HepG2 (cell line): Measurements from ENCODE around the gene LYSMD3. TPM values are rescaled to one million over a fixed set of nuclear protein-coding genes. Genes with fewer than 3 reads are reported as not detected.

ENCODE experiments used
- HDAC2 ChIP-seq: sonication (generic); formaldehyde crosslinking; IDR thresholded peaks from 2 replicates; pipeline ENCODE4 v1.4.0; 2020; ENCODE audit warnings: missing genetic modification reagents
- MATR3 ChIP-seq: sonication (generic); formaldehyde crosslinking; IDR thresholded peaks from 2 replicates; pipeline ENCODE4 v1.4.0; 2020; ENCODE audit warnings: missing genetic modification reagents
- MTF1 ChIP-seq: sonication (generic); formaldehyde crosslinking; IDR thresholded peaks from 2 replicates; pipeline ENCODE4 v1.5.0; 2020; ENCODE audit warnings: missing genetic modification reagents
- PAXIP1 ChIP-seq: sonication (generic); formaldehyde crosslinking; conservative IDR thresholded peaks from 2 replicates; pipeline ENCODE4 v1.4.0; 2020; ENCODE audit warnings: mild to moderate bottlenecking, missing genetic modification reagents, moderate library complexity
- PHF21A ChIP-seq: sonication (generic); formaldehyde crosslinking; IDR thresholded peaks from 2 replicates; pipeline ENCODE4 v1.5.0; 2020; ENCODE audit warnings: mild to moderate bottlenecking, missing genetic modification reagents
- SMAD9 ChIP-seq: sonication (generic); formaldehyde crosslinking; IDR thresholded peaks from 2 replicates; pipeline ENCODE4 v1.5.1; 2020; ENCODE audit warnings: mild to moderate bottlenecking, missing genetic modification reagents
- XBP1 ChIP-seq: sonication (generic); formaldehyde crosslinking; IDR thresholded peaks from 2 replicates; pipeline ENCODE4 v1.5.0; 2020; ENCODE audit warnings: missing genetic modification reagents
- ZBTB1 ChIP-seq: sonication (generic); formaldehyde crosslinking; IDR thresholded peaks from 2 replicates; pipeline ENCODE4 v1.4.0; 2020; ENCODE audit warnings: missing genetic modification reagents, borderline replicate concordance
- ZFP82 ChIP-seq: sonication (generic); formaldehyde crosslinking; IDR thresholded peaks from 2 replicates; pipeline ENCODE4 v1.5.1; 2020; ENCODE audit warnings: mild to moderate bottlenecking, missing genetic modification reagents, borderline replicate concordance
- ZFY ChIP-seq: sonication (generic); formaldehyde crosslinking; IDR thresholded peaks from 2 replicates; pipeline ENCODE4 v1.4.0; 2020; ENCODE audit warnings: missing genetic modification reagents
- ZHX1 ChIP-seq: sonication (generic); formaldehyde crosslinking; IDR thresholded peaks from 2 replicates; pipeline ENCODE4 v1.8.1; 2022; ENCODE audit warnings: low read depth, mild to moderate bottlenecking, missing genetic modification reagents
- ZNF10 ChIP-seq: sonication (generic); formaldehyde crosslinking; IDR thresholded peaks from 2 replicates; pipeline ENCODE4 v1.4.0; 2020; ENCODE audit warnings: mild to moderate bottlenecking, low read depth, missing genetic modification reagents, borderline replicate concordance
- ZNF383 ChIP-seq: sonication (generic); formaldehyde crosslinking; IDR thresholded peaks from 2 replicates; pipeline ENCODE4 v1.4.0; 2020; ENCODE audit warnings: missing genetic modification reagents, mild to moderate bottlenecking, borderline replicate concordance
- ZSCAN21 ChIP-seq: sonication (generic); formaldehyde crosslinking; IDR thresholded peaks from 2 replicates; pipeline ENCODE4 v1.8.0; 2022; ENCODE audit warnings: mild to moderate bottlenecking, missing genetic modification reagents, moderate library complexity, borderline replicate concordance
- ZZZ3 ChIP-seq: sonication (generic); formaldehyde crosslinking; IDR thresholded peaks from 2 replicates; pipeline ENCODE4 v1.4.0; 2020; ENCODE audit warnings: missing genetic modification reagents, mild to moderate bottlenecking, borderline replicate concordance
- polyA plus RNA-seq, 8 experiments: library from polyadenylated mRNA; depleted of rRNA in 3 of 8; stranded (reverse) in 7 of 8; unstranded in 1 of 8; fragments of >200 nt; fragmentation: Illumina TruSeq in 4 of 8; extraction: Trizol in 4 of 8; gene quantifications; 2 replicates each; pipeline versions ENCODE4 v1.2.1 to v1.2.3, GENCODE V29; 2011 to 2016; ENCODE audit warnings: low read depth in 4 of 8, missing spikeins in 1 of 8, mixed read lengths in 1 of 8; ENCODE audit not compliant: insufficient read depth in 1 of 8
- total RNA-seq, 5 experiments: library from RNA; depleted of rRNA; stranded (reverse); fragments of >200 nt; fragmentation: Illumina TruSeq; extraction: Trizol; gene quantifications; 2 replicates each; pipeline ENCODE4 v1.2.3, GENCODE V29; 2016; ENCODE audit warnings: low read depth in 1 of 5
- TF ChIP-seq, protein P1 (sequence below): sonication (generic); formaldehyde crosslinking; IDR thresholded peaks from 2 replicates; pipeline ENCODE4 v1.4.0; 2020; ENCODE audit warnings: missing genetic modification reagents, borderline replicate concordance
- TF ChIP-seq, protein P2 (sequence below): sonication (generic); formaldehyde crosslinking; IDR thresholded peaks from 2 replicates; pipeline ENCODE4 v1.9.0; 2022; ENCODE audit warnings: missing genetic modification reagents, mild to moderate bottlenecking, borderline replicate concordance

The LYSMD3 gene
- total and polyA plus RNA-seq, 2 of the 13 experiments (the other 11 are each of a cell fraction or from before 2014, with no cell fraction given): 9.1 to 13.8 TPM

DNA sequence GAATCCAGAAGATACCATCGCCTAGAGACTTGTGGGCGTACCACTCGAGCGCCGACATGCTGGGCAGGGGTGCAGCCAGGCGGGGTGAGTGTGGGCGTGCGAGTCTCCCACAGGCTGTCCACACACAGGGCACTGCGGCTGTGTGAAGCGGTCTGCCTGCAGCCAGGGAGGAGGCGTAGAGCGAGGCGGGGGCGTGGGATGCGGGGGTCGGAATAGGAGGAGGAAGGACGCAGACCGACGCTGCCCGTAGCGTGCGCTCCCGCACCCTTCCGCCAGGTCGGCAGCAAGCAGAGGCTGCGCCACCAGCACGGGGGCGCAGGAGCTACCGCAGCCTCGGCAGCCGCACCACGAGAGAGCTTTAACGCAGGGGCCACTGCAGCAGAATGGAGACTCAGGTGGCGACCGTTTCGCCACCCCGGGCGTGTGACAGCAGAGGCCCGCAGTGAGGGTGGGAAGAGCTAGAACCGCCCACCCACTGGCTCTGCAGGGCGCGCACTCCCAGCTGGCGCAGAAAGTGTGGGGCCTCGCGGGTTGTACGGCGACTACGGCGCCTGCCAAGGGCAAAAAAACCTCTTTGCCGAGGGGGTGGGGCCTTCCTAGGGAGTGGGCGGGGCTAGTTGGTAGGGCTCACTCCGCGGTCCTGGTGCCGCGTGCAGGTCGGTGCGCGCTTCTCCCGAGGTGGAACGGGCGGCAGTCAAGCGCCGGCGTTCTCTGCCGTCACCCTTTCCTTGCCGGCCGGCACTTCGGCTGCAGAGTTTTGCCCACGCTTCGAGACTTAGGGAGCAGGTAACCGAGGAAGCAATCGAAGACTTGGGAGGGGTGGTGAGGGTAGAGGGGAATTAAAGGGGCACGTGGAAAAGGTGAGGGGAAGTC lies 54.9 kb downstream of the LYSMD3 start, which contains the start of the genes MBLAC2 and POLR3G (continued):
- peak; percentile 79; the same call in 1 of the 2 replicates for TF ChIP-seq MTF1 (CRISPR knock-in tag)
- TF ChIP-seq HDAC2: peak; percentile 54; the same call in 1 of the 2 replicates
- TF ChIP-seq SMAD9 (CRISPR knock-in tag): 0 out of 2 replicates have a peak, but pooled peaks have one; percentile 42
- TF ChIP-seq ZBTB1 (CRISPR knock-in tag): no peak; the same call in 1 of the 2 replicates
- TF ChIP-seq ZNF10 (CRISPR knock-in tag): no peak
- TF ChIP-seq PHF21A: peak; percentile 92; the same call in 1 of the 2 replicates
- TF ChIP-seq ZSCAN21: no peak; the same call in none of the 2 replicates
- TF ChIP-seq ZFP82 (CRISPR knock-in tag): peak; percentile 36; the same call in 1 of the 2 replicates
- no peak for TF ChIP-seq ZHX1 (CRISPR knock-in tag)
- no peak; the same call in 1 of the 2 replicates for TF ChIP-seq ZZZ3 (CRISPR knock-in tag)
- no peak for TF ChIP-seq MATR3 (CRISPR knock-in tag)
- TF ChIP-seq, protein P1, sequence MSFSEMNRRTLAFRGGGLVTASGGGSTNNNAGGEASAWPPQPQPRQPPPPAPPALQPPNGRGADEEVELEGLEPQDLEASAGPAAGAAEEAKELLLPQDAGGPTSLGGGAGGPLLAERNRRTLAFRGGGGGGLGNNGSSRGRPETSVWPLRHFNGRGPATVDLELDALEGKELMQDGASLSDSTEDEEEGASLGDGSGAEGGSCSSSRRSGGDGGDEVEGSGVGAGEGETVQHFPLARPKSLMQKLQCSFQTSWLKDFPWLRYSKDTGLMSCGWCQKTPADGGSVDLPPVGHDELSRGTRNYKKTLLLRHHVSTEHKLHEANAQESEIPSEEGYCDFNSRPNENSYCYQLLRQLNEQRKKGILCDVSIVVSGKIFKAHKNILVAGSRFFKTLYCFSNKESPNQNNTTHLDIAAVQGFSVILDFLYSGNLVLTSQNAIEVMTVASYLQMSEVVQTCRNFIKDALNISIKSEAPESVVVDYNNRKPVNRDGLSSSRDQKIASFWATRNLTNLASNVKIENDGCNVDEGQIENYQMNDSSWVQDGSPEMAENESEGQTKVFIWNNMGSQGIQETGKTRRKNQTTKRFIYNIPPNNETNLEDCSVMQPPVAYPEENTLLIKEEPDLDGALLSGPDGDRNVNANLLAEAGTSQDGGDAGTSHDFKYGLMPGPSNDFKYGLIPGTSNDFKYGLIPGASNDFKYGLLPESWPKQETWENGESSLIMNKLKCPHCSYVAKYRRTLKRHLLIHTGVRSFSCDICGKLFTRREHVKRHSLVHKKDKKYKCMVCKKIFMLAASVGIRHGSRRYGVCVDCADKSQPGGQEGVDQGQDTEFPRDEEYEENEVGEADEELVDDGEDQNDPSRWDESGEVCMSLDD (CRISPR knock-in tag): no peak
- TF ChIP-seq ZNF383 (CRISPR knock-in tag): no peak
- TF ChIP-seq PAXIP1 (CRISPR knock-in tag): peak; percentile 64
- TF ChIP-seq, protein P2, sequence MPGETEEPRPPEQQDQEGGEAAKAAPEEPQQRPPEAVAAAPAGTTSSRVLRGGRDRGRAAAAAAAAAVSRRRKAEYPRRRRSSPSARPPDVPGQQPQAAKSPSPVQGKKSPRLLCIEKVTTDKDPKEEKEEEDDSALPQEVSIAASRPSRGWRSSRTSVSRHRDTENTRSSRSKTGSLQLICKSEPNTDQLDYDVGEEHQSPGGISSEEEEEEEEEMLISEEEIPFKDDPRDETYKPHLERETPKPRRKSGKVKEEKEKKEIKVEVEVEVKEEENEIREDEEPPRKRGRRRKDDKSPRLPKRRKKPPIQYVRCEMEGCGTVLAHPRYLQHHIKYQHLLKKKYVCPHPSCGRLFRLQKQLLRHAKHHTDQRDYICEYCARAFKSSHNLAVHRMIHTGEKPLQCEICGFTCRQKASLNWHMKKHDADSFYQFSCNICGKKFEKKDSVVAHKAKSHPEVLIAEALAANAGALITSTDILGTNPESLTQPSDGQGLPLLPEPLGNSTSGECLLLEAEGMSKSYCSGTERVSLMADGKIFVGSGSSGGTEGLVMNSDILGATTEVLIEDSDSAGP (CRISPR knock-in tag): peak; percentile 93; the same call in 1 of the 2 replicates
- peak; percentile 79; the same call in 1 of the 2 replicates for TF ChIP-seq ZFY (CRISPR knock-in tag)
- TF ChIP-seq XBP1 (CRISPR knock-in tag): no peak
